NCI-H2081 (cell line): Measurements from ENCODE around the gene SIRT7.

Experiments used
- DNase-seq, 2 experiments: peaks; one replicate each; lab custom pipeline; 2025; lab: John Stamatoyannopoulos, UW

The SIRT7 gene

DNA sequence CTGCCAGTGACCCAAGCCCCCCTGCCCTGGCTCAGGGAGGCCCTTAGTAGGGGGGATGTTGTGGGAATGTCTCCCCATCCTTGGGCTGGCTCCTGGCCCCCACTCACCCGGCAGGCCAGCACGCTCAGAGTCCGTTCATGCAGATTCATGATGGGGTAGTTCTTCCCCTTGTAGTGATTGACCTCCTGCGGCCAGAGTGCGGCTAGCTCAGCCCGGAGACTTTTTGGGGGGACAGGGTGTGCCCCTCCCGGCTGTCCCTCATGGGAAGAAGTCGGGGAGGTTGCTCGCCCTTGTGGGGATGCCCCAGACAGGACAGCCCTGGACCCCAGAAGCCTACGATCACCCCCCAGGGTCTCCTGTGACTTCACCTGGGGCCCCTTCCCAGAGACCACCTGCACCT, 12.0 kb downstream of the SIRT7 start:
- no peak for DNase-seq

DNA sequence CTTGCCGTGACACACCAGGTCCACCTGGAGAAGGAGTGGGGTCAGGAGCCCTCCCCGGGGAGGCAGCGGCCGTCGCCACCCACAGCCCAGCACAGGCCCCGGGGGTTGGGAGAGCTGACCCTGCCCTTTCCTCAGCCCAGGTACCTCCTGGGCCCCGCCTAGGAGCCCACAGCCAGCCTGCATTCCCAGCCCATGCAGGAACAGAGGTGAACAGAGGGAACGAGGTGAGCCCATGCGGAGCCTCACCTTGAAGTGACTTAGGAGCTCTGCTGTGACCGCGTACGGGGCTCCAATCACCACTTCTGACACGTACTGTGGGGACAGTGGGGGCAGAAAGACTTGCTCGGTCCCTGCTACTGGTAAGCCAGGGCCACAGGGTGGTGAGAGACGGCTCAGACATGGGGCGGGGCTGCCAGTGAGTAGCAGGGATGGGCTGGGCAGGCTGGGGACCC, 12.5 kb downstream of the SIRT7 start:
- no peak for DNase-seq

GRCh38 chr17:81904600-81905423, 13.2 kb downstream of the SIRT7 start:
- no peak for DNase-seq

- DNase-seq, result no peak
These were observed 13.9 kb downstream of the SIRT7 start for GRCh38 chr17:81903896-81904599.

DNA sequence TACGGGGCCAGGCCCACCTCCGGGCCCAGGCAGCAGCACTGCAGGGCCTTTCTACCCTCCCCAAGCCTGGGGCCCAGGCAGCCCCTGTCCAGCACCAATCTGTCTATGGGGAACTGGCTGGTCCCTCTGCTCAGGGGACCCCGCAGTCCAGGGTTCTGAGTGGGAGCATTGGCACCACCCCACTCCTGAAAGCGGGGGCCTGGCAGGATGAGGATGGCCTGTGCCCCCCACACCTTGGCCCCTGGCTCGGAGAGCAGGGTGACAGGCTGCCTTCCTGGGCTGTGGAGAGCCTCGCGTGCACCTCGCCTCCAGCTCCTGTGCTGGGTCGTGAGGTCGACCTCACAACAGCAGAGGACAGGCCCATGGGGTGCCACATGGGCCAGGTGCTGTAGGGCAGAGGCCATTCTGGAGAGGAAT, 14.6 kb downstream of the SIRT7 start:
- DNase-seq, result no peak

DNA sequence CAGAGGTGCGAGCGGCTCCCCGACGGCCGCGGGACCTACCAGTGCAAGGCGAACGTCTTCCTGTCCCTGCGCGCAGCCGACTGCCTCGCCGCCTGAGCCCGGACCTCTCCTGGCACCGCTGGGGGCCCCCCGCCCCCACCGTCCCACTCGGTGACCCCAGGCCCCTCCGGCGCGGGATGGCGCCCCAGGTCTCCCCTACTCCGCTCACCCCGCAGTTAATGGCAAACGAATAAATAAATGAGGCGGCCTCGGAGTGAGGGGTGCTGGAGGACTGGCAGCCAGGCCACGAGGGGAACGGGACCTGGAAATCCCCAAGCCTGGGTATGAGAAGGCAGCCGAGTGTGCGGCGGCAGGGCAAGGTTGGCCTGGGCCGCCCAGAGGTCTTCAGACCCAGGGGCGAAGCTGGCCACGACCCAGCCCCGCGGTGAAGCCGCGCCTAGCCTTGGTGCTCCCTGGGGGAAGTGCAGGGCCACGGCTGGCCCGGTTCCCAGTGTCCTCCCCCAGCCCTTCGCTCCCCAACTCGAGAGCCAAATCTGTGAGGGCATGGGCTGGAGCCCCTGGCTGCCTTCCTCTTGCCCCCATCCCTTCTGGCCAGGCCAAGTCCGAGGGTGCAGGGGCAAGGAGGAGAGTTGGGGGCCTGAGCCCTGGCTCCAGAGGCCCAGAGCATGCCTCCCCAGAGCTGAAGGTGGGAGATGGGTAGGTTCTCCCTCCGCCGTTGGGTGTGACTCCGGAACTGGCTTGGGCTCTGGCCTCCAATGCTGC, 15.1 kb downstream of the SIRT7 start:
- no peak for DNase-seq

DNA sequence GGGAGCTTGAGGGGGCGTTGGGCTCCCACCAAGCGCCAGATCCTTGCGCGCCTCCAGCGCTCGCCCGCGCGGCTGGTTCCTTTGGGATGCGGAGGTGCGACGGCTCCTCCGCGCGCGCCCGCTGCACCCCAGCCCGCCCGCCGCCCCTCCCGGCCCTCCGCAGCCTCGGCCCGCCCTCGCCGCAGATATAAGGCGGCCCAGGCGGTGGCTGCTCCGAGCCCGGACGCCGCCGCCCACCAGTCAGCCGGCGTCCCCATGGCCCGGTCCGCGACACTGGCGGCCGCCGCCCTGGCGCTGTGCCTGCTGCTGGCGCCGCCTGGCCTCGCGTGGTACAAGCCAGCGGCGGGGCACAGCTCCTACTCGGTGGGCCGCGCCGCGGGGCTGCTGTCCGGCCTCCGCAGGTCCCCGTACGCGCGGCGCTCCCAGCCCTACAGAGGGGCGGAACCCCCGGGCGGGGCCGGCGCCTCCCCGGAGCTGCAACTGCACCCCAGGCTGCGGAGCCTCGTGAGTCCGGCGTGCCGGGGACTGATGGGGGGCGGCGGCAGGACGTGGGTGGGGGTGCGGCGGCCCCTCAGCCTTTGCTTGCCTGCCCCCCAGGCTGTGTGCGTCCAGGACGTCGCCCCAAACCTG, 15.8 kb downstream of the SIRT7 start, which contains the start of gene NPB:
NPB (plus strand) TSS at position 216 of the 630 bp plus-strand sequence; CDS start at position 256, 40 bp downstream.
- peak in 1 of 2 experiments; percentile 61 for DNase-seq

- DNase-seq, result no peak
These were observed 16.6 kb downstream of the SIRT7 start for GRCh38 chr17:81901167-81902022.

GRCh38 chr17:81900181-81900820, 17.7 kb downstream of the SIRT7 start:
- DNase-seq, result no peak

- no peak for DNase-seq
These were observed 18.3 kb downstream of the SIRT7 start for GRCh38 chr17:81899514-81900166.

GRCh38 chr17:81898885-81899284, 19.1 kb downstream of the SIRT7 start:
- DNase-seq, result no peak

- no peak for DNase-seq
These were observed 19.7 kb downstream of the SIRT7 start for GRCh38 chr17:81898029-81898866.

- DNase-seq, result no peak
These were observed 22.6 kb downstream of the SIRT7 start for GRCh38 chr17:81895400-81895799.

DNA sequence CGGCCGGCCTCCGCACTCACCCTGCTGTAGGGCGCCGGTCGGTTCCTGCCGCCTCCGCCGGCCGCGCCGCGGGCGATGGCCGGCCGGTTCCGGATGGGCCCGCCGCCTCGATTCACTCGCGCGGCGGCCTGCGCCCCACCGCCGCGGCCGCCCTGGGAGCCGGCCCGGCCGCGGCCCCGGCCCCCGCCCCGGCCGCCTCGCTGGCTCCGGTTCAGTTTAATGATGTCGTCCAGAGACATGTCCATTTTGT, 26.7 kb downstream of the SIRT7 start:
- no peak for DNase-seq

DNA sequence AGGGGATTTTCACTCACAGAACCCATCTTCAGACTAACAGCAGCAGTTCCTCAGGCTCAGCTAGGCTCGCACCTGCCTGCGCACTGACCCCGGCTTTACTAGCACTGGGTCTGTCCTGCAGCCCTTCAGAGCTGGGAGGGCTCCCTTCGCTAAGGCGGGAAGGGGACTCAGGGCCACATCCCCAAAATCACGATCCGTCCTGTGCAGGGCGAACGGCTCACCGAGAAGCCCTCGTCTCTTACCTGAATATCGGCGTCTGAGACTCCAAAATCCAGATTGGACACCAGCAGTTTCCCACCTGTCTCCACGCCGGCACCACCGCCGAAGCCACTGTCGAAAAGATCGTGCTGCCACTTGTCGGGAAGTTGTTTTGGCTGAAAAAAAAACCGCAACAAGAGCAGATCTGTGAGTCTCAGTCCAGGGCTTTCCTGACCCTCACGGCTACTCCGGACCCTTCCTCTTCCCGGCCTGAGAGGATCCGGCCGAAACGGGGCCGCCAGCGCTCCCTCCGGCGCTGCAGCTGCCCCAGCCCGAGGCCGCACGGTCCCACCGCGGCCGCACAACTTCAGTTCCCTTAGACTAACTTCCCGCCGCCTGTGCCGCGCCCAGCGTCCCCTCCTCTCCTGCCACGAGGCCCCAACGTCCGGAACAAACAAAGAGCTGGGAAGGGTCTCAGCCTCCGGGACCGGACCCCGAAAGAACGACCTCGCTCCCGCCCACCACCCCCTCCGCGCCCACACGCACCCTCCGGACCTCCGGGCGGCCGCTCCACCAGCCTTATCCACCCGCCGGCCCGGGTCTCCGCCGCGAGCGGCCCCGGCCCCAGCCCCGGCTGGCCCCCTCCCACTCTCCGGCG, 27.3 kb downstream of the SIRT7 start:
- no peak for DNase-seq

- DNase-seq, result no peak
These were observed 28.4 kb downstream of the SIRT7 start for GRCh38 chr17:81889602-81890001.

DNA sequence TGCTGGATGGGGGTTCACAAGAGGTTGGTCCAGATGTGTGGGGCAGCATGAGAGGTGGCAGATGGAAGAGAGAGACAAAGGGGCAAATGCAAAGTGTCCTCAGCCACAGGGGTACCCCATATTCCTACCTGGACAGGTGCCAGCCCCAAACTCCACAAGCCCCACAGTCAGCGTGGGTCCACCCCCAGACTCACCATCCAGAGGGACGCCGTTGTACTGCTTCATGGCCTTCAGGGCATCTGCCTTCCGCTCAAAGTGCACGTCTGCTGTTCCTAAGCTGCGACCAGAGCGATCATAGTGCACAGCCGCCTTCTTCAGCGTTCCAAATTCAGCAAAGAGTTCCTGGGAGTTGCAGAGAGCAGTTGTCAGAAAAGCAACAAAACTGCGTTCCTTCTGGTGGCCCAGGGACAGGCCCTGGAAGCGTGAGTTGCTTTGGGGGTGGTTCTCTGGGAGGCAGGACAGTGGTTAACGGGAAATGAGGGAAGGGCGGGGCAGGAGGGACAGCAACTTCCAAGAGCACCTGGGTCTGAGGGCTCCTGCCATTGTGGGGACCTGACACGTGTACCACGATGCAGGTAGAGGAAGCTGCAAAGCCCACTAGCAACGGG, 28.9 kb downstream of the SIRT7 start:
- no peak for DNase-seq
